Ishikawa (cell line): ENCODE data around the gene MYO5C.

ENCODE experiments used
- EP300 ChIP-seq: IDR thresholded peaks from 2 replicates; pipeline ENCODE4 v1.6.1; 2012; ENCODE audit warnings: borderline replicate concordance
- RAD21 ChIP-seq: IDR thresholded peaks from 2 replicates; pipeline ENCODE4 v1.6.1; 2012; ENCODE audit warnings: low read depth

GRCh38 chr15:52318729-52319500 lies 23.3 kb upstream of the MYO5C start:
- TF ChIP-seq EP300 (no peak), RAD21 (no peak)
